T-helper 17 cell (primary cell): ENCODE results near the gene ARHGAP35. TPM values are rescaled to one million over a fixed set of nuclear protein-coding genes. Genes with fewer than 3 reads are reported as not detected.

Experiments used
- ATAC-seq: fragments of 150-1000 bp; cut with Tn5 transposase; 2 replicates; pipeline ENCODE4 v1.10.0; 2021; ENCODE audit warnings: mild to moderate bottlenecking, moderate library complexity
- DNase-seq, 3 donors: peaks; one replicate each; pipeline versions ENCODE4 v3.0.0 to v3.0.0-alpha.2; 2020 to 2021
- H3K9me3 ChIP-seq: one replicate; pipeline ENCODE4 v1.7.0; 2013; ENCODE audit warnings: low read length, mild to moderate bottlenecking; ENCODE audit not compliant: control insufficient read depth, poor library complexity, severe bottlenecking
- H3K27ac Mint-ChIP-seq: one replicate; pipeline ENCODE4 v1.8.0; 2022; ENCODE audit warnings: mild to moderate bottlenecking, moderate library complexity, mixed read lengths
- H3K27me3 Mint-ChIP-seq: one replicate; pipeline ENCODE4 v1.8.0; 2022; ENCODE audit warnings: mixed read lengths
- H3K36me3 Mint-ChIP-seq: one replicate; pipeline ENCODE4 v1.8.0; 2022; ENCODE audit warnings: low read depth, mixed read lengths
- H3K4me1 Mint-ChIP-seq: one replicate; pipeline ENCODE4 v1.8.0; 2022; ENCODE audit warnings: mild to moderate bottlenecking, mixed read lengths
- H3K4me3 Mint-ChIP-seq: one replicate; pipeline ENCODE4 v1.8.0; 2022; ENCODE audit warnings: mild to moderate bottlenecking, moderate library complexity, mixed read lengths
- total RNA-seq, 4 donors: library from RNA in 2 of 4; stranded (reverse) in 2 of 4; gene quantifications; one replicate each; pipeline ENCODE4 v1.2.3 and lab custom pipeline; 2022 to 2026

Gene ARHGAP35
- total RNA-seq, 2 donors from 2014 or later = 33.6 to 34.0 TPM

DNA sequence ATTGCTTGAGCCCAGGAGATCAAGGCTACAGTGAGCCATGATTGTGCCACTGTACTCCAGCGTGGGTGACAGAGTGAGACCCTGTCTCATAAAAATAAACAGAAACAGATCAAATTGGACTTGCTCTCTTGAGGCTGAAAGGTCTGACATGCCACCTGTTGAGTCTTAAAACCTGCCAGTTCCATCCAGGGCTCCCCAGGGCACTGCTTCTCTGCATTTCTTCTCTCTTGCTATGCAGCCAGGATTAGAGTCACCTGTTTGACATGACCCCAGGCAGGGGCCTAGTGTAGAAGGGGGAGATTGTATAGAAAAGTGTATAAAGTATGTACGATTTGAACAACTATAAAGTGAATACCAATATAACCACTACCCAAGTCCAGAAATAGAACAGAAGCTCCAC, 45.4 kb downstream of the ARHGAP35 start:
- no peaks in the 10 kb centered on the region for H3K27me3 Mint-ChIP-seq
- H3K4me3 Mint-ChIP-seq = no peak overlapping the region
- H3K27ac Mint-ChIP-seq = no peak overlapping the region
- DNase-seq = no peak
- peaks cover 2% of the 10 kb centered on the region for H3K36me3 Mint-ChIP-seq
- H3K9me3 ChIP-seq = no peaks in the 10 kb centered on the region
- H3K4me1 Mint-ChIP-seq = peaks cover 45% of the 10 kb centered on the region
- ATAC-seq = no peak

- H3K9me3 ChIP-seq = no peaks in the 10 kb centered on the region
- Mint-ChIP-seq H3K27me3 (no peaks in the 10 kb centered on the region), H3K4me3 (no peak overlapping the region), H3K36me3 (peaks cover 2% of the 10 kb centered on the region), H3K27ac (no peak overlapping the region), H3K4me1 (peaks cover 37% of the 10 kb centered on the region)
- ATAC-seq = no peak
- DNase-seq = no peak
Measured at GRCh38 chr19:46907880-46908279, 47.1 kb downstream of the ARHGAP35 start.

DNA sequence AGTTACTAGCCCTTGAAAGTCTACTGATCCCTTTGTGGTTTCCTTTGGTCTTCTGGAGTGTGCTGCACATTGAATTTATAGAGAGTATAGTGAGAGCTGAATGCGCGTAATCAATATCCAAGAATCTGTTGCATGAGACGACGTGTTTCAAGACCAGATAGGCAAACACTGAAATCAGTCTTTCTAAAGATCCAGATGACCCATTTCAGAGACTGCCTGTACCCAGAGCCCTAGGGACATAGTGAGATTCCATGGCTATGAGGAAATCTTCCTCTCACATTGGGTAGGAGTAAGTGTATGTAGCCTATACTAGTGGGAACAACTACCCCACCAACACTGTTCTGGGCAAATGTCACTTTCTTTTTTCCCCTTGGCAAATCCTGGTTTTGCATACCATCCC, 48.6 kb downstream of the ARHGAP35 start:
- ATAC-seq (no peak), DNase-seq (no peak)
- peaks cover 36% of the 10 kb centered on the region for H3K4me1 Mint-ChIP-seq
- peak overlapping the region; percentile 63 for H3K27ac Mint-ChIP-seq
- no peak overlapping the region for H3K4me3 Mint-ChIP-seq
- H3K27me3 Mint-ChIP-seq = no peaks in the 10 kb centered on the region
- H3K36me3 Mint-ChIP-seq = peaks cover 2% of the 10 kb centered on the region
- no peaks in the 10 kb centered on the region for H3K9me3 ChIP-seq

Other genes with a start within 250 kb of the ARHGAP35 start
- 10 to 100 TPM in 1 of 2 donors, under 1 TPM in 1; 0.70 to 12.5 TPM for gene PTGIR, start 235.9 kb upstream of the ARHGAP35 start, total RNA-seq
- gene GNG8, start 224.8 kb upstream of the ARHGAP35 start, total RNA-seq = not detected
- not detected for gene DACT3, start 199.8 kb upstream of the ARHGAP35 start, total RNA-seq
- gene PRKD2, start 143.9 kb upstream of the ARHGAP35 start, total RNA-seq = 100 to 1,000 TPM; 112 to 122 TPM
- 10 to 100 TPM; 22.5 to 23.3 TPM for gene FKRP, start 114.9 kb upstream of the ARHGAP35 start, total RNA-seq
- gene STRN4, start 114.5 kb upstream of the ARHGAP35 start, total RNA-seq = 100 to 1,000 TPM; 108 to 145 TPM
- gene SLC1A5, start 72.4 kb upstream of the ARHGAP35 start, total RNA-seq = 10 to 100 TPM; 13.6 to 15.9 TPM
- gene AP2S1, start 10.2 kb upstream of the ARHGAP35 start, total RNA-seq = 10 to 100 TPM; 37.0 to 39.7 TPM
- gene NPAS1, start 158.8 kb downstream of the ARHGAP35 start, total RNA-seq = under 1 TPM; 0.47 to 0.76 TPM
- gene TMEM160, start 187.6 kb downstream of the ARHGAP35 start, total RNA-seq = 10 to 100 TPM; 22.2 to 26.1 TPM